Measurements from ENCODE around the gene DYNC1I1.

The DYNC1I1 gene

DNA sequence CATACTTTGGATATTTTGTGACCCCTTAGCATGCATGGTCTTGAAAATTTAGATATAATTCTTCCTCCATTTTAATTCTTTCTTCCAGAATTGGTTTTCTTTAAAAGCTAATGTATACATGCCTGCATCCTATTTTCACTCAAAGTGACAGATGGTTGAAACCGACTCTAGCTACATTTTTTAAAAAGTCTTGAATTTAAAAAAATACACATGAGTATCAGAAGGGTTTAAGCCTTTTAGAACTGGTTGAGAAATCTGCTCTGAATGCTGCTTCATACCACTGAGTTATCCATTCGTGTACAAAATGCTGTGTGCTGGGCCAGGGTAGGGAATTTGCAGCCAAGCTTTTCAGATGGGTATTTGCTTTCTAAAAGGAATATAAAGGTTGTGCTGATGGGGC is 16.5 kb downstream of the DYNC1I1 start:
- DNase-seq (ENCODE audit: extremely low read depth in 1 of 2, low read depth in 1 of 2): no peak

DNA sequence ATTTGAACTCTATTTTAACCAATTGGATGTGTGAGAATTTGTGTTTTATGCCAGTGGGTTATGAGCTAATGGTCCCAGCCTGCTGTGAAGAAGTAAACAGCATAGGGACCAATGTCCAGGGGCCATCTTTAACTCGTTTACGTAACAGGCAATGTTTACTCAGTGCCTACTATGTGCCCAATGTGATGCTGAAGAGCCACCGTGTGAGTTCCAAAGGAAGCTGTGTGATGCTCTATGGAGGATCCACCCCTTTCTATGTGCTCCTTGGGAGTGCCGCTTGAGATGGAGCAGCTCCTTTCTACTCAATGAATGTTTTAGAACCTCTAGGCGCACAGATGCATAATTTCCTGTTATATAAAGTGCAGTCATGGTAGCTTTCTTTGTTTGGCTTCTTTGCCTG is 21.3 kb downstream of the DYNC1I1 start:
- no peak for DNase-seq (ENCODE audit: extremely low read depth in 1 of 2, low read depth in 1 of 2)

DNA sequence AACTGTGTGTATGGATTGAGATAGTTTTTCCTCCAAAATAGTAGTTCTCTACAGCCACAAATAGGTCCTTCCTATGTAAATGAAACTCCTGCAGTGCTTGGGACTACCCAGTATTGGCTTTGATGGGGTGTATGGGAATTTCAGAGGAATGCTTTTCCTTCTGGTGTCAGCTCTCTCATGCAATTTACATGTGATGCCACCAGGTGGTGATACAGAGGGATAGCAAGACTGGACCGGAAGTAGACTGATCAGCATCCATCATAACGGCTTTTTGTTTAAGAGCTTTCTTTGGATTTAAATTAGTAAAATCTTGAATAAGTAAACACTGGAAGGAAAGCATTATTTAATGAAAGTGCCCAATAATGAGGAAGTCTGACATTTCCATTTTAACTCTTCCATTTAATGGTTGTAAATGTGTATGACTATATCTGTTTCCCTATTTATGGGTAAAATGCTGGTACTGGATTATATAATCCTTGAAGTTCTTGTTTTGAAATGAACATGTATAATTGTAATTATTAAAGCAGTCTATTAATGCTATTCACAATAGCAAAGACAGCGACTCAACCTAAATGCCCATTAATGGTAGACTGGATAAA is 22.7 kb downstream of the DYNC1I1 start:
- no peak for DNase-seq (ENCODE audit: extremely low read depth in 1 of 2, low read depth in 1 of 2)

DNA sequence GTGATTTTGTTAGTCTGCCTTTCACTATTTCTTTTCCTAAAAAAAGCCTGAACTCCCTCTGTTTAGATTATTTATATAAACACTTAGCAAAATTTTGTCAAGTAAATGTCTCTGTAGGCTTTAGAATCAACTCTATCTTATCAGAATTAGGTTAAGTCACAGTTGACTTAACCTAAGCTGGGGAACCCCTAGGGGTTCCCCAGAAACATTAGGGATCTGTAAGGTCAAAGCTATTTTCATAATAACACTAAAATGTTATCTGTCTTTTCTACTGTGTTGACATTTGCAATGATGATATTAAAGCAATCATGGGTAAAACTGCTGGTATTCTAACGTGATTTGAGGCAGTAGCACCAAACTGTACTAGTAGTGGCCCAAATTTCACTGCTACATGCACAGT is 24.3 kb downstream of the DYNC1I1 start:
- no peak for DNase-seq (ENCODE audit: extremely low read depth in 1 of 2, low read depth in 1 of 2)

DNA sequence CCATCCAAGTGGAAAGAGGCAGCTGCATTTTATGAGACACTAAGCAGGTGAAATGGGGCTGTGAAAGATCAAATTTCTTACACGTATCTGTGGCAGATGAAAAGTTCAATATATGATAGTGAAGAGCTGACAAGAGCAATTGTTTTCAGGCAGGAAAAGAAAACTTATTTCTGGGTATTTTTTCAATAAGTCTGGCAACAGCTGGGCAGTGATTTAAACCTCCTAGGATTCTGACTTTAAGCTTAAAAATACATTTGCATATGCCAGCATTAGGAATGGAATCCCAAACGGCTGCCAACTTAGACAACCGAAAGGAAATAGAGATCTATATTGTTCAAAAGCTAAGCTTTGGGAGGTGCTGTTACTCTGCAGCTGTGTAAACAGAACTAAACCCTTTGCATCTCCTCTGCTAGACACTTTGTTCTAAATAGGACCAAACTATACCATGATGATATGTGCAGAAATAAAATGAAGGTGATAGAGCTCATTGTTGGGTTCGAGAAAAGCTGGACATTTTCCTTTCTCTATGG is 26.1 kb downstream of the DYNC1I1 start:
- DNase-seq (ENCODE audit: extremely low read depth in 1 of 2, low read depth in 1 of 2): no peak

DNA sequence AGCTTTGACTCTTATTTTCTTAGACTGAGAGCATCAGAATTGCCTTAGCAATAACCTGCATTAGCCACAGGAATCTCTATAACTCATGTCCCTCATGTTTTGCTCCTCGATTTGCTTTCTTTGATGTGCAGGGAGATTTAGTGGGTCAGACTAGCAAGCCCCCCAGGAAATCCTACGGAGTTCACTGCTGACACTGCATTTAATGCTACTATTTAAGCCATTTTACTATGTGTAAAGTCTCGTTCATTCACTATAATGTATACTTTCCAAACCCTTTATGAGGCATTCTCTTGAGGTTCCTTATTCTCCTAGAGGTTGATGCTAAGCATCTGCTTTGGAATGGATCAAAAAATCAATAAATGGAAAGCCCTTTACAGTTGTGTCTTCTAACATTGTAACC is 28.4 kb downstream of the DYNC1I1 start:
- DNase-seq (ENCODE audit: extremely low read depth in 1 of 2, low read depth in 1 of 2): no peak

DNA sequence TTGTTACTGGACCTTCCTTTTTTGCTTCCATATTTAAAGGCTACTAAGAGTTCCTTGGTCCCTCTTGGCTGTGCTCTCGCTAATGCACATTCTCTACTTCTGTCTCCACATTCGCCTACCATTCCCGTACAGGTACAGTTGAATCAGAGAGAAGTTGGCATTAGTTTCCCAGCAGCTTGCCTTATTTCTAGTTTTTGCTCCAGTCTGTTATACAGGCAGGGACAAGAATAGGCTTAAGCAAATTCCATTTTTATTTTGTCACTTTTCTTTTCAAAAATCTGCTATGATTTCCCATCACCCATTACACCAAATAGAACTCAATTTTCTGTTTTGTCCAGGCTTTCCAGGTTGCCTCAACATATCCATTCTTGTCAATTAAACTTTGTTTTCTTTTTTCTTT is 29.9 kb downstream of the DYNC1I1 start:
- DNase-seq (ENCODE audit: extremely low read depth in 1 of 2, low read depth in 1 of 2): no peak

DNA sequence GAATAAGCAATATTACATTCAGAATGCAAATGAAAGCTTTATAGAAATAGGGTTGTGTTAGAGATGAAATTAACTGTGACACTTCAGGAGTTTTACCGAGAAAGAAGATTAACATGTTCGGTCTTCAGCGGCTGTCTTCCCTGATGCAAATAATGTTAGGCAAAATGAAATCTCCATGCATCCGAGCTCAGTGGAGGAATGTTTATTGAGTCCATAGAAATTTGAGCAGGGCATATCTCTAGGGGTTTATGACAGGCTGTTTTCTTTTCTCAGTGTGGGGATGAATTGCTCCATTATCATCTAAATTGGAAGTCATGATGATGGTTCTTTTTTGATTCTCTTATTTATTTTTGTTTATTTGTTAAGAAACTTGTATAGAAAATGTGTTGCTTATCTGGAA is 31.7 kb downstream of the DYNC1I1 start:
- no peak for DNase-seq (ENCODE audit: extremely low read depth in 1 of 2, low read depth in 1 of 2)

DNA sequence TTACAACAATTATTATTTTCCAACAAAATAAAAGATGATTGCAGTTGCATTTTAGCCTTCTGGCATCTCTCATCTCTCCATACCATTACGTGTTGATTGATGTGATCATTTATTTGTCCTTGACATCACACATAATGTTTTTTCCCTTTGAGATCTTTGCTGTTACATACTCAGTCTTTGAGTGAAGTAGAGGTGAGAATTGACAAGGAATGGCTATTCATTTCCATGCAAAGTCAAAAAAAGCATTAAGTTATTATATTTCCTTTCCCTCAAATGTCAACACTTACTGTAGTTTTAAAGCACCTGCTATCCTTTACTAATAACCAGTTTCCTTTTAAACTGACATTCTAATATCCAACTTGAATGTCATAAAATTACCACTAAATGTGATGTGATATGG is 33.6 kb downstream of the DYNC1I1 start:
- DNase-seq (ENCODE audit: extremely low read depth in 1 of 2, low read depth in 1 of 2): no peak

DNA sequence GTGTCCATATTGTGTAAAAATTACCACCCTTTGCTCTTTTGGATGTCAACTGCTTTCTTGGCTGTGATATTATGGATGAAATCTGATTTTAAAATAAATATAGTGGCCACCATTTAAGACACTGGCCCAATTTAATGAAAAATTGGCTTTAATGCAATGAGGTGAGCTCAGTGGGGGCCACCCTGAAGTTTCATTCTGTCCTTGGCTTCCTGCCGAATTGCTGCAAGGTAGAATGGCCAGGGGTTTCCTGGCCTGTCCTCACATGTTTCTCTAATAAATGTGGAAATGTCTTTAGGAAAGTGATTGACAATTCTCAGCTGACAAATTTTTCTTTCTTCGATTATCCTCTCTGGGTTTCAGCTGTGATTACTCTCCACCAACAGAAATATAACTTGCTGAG is 36.0 kb downstream of the DYNC1I1 start:
- no peak for DNase-seq (ENCODE audit: extremely low read depth in 1 of 2, low read depth in 1 of 2)

DNA sequence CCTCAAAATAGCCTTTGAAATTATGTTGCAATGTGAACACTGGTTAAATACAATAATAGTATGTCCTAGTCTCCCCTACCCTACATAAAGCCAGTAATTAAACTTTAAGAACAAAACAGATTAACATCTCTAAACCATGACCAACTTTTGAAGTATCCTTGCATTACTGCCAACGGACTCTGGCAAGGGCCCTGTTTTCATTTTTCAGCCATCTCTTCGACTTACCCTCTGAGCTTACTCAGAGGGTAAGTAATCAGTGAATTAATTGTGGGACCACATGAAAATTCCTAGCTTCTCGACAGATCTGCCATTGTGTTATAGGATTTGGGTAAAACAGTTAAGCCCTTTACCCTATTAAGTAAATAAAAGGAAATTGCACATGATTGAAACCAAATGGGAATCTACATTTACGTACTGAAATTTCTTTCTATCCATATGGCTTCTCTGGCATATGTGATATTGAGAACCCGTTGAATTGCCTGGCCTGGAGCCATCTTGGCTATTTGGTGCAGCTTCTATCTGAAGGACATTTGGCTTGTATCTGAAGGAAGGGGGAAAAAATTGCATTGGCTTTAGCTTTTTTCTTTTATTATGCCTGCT is 39.6 kb downstream of the DYNC1I1 start:
- DNase-seq (ENCODE audit: extremely low read depth in 1 of 2, low read depth in 1 of 2): no peak

DNA sequence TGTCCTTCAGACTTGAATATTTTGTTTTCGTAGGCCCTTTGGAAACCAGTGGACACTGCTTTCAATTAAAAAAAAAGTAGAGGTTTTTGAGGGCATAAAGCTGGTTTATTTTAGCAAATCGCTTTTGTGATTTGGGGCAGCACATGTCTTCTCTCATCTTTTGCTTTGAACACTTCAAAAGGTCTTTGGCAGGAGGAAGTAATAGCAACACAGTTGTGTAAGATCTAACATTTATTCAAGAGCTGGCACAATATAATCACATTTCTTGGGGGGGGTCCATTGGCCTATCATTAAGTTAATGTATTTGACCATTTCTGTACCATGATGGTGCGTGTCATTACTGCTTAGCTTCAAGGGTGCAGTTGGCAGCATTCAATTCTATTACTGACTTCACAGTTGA is 42.4 kb downstream of the DYNC1I1 start:
- DNase-seq (ENCODE audit: extremely low read depth in 1 of 2, low read depth in 1 of 2): no peak

DNA sequence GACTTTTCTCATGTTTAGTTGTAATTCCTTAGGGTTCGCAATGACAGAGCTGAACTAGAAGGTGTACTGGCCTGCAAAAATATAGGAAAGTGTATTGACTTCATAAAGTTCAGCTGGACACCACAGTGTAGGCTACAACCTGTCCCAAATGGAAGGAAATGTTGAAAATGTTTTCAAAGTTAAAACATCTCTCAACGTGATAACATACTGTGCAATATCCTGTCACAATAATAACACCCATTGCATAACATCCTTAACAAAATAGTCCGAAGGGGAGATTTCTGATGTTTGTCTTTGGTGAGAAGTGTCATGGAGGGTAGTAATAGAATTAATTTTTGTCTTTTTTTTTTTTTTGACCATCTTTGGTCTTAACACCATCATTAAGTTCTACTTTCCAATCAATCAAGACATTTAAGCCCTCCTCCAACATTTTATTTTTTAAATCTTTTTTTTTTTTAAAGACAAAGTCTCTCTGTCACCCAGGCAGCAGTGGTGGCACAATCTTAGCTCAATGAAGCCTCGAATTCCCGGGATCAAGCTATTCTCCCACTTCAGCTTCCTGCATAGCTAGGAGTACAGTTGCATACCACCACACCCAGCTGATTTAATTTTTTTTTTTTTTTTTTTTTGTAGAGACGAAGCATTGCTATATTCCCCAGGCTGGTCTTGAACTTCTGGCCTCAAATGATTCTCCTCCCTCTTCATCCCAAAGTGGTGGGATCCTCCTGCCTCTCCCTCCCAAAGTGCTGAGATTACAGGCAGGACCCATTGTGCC is 45.7 kb downstream of the DYNC1I1 start:
- no peak for DNase-seq (ENCODE audit: extremely low read depth in 1 of 2, low read depth in 1 of 2)

DNA sequence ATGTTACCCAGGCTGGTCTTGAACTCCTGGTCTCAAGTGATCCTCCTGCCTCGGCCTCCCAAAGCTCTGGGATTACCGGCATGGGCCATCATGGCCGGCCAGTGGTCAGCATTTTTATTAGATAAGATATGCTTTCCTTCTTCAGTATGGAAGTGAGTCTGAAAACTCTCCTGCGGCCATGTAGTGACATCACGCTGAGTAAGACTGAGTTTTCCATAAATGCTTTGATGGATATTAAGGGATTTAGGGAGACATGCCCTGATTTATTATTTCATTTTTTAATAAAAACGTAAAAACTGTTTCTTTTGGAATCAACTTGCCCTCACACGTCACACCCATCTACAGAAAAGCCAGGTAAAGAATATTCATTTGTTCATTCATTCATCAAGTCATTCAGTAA is 48.4 kb downstream of the DYNC1I1 start:
- no peak for DNase-seq (ENCODE audit: extremely low read depth in 1 of 2, low read depth in 1 of 2)

DNA sequence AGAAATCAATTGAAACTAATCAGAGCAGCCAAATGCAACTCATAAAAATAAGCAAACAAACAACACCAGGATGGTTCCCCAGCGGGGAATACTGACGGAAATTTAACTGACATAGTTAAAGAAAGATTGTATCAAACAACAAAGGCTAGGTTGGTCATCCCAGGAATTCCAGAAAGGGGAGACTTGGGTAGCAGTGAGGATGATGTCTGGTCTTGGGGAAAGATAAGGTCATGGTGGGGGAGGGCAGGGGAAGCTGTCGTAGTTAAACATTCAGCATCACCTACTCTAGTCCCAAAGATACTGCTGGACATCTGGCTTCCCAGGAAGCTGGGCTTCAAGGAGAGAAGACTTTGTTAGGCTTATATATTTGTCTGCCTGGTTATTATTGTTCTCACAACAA is 50.4 kb downstream of the DYNC1I1 start:
- DNase-seq (ENCODE audit: extremely low read depth in 1 of 2, low read depth in 1 of 2): no peak

DNA sequence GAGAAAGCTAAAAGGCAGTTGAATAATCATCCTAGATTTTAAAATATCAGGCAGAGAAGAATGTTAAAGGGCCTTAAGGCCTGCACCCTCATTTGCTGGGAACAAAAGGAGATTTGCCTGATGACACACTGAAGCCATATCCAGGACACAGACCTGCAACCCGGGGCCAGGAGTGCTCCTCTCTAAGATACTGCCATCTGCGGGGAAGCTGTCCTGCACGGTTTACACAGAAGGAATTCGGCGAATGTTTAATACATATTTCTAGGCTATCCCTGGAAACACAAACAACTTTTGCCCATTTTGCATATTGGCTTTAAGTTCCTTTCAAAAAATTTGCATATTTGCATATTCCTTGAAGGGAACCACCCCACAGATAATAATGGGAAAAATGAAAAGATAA is 52.3 kb downstream of the DYNC1I1 start:
- DNase-seq (ENCODE audit: extremely low read depth in 1 of 2, low read depth in 1 of 2): no peak

DNA sequence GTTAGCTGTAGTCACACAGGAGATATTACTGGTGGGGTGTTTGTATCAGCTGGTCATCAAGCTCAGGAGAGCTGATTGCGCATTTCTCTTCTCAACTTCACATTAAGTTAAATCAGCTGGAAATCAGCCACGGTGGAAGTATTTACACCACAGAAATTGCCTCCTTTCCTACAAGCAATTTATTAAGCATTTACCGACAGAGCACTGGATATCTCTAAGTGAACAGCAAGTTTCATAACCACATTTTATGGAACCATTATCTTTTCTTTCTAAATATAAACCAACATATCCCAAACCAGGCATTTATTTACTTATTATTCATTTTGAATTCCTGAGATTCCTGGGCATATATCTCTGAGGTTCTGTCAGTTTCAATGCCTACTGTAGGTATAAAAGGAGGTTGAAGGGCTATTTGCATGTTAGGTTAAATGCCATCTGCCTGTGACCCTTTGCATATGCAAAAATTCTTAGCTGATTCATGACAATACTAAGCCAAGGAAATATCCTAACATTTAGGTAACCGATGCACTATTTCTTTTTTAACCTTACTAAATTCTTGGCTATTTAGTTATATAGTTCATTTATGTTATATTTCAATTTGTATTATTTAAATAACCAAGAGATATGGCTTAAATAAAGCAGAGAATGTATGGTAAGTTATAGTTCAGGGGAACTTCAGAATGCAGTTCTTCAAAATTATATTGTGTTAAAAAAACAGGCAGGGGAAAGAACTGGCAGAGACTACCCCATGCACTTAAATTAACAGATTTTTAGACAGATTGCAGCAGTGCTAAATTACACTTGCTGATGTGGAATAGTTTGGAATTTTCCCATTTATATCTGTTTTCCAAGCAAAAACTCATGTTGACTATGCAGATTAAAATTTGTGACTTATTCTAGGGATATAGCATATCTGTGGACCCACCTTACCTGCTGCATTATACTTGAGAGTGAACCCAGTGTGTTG is 56.8 kb downstream of the DYNC1I1 start:
- no peak for DNase-seq (ENCODE audit: extremely low read depth in 1 of 2, low read depth in 1 of 2)

DNA sequence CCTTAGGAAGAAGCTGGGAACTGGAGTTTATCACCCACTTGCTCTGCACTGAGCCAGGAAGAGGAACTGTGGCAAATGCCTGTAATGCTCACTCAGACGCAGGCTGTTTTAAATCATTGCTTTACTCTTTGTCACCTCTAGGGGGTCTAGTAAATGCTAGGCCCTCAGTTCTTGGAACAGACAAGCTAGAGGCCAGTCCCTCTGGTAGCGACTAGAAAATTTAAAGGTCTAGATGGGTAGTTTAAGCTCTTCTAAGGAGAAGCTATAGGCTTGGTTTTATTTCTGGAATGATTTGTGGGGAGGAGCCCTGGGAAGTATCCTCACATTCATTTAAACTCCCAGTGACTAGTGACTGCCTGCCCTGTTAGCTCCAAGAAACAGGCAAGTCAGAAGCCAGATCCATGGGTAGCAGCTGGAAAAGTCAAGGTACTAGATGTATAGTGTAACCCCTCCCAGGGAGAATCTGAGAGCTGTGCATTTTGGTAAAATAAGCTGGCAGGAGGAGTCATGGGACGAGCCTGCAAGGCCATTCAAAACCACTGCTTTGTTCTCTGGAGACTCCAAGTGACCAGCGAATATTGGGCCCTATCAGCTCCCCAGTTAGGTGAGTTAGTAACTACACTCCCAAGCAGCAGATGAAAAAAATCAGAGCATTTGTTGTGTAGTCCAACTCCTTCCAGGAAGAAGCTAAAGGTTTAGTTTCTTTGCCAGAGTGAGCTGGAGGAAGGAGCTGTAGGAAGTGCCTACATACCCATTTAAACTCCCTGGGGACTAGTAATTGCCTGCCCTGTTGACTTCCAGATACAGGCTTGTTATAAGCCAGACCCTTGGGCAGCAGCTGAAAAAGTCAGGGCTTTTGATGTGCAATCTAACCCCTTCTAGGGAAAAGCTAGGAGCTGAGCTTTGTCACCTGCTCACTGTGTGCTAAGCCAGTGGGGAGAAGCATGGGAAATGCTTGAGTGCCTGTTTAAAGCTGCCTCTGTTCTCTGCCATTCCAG is 68.9 kb downstream of the DYNC1I1 start:
- no peak for DNase-seq (ENCODE audit: extremely low read depth in 1 of 2, low read depth in 1 of 2)

DNA sequence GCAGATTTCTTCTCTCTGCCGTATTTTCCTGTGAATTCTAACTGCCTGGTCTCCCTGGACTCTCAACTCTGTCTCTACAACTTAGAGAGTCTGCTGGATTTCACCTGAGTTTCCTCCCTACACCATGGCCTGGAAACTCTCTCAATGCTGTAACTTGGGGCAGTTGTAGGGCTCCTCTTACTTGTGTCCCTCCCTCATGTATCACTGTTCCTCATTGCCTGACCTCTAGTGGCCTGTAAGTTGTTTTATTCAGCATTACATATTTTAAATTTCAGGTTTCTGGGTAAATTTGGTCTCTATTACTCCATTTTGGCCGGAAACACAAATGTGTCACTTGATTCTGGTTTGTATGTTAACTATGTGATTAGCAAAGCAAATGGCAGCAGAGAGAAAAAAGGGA is 70.9 kb downstream of the DYNC1I1 start:
- no peak for DNase-seq (ENCODE audit: extremely low read depth in 1 of 2, low read depth in 1 of 2)

DNA sequence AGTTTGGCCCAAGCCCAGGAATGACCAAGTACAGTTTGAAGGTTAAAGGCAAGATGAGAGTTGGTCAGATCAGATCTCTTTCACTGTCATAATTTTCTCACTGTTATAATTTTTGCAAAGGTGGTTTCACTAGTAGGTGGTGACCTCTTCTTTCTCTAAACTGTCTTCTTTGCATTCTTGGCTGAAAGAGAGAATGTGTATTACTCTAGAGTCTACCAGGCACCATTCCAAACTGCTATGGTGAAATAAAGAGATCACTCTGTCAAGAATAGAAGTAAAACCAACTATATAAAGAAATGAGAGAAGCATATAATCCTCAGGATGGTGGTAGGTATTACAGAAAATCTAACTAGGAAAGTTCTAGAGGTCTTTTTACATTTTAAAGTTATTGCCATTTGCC is 72.7 kb downstream of the DYNC1I1 start:
- DNase-seq (ENCODE audit: extremely low read depth in 1 of 2, low read depth in 1 of 2): no peak

All from activated CD8-positive, alpha-beta memory T cell treated with anti-CD3 and anti-CD28 coated beads for 1 hour (primary cell).